ENCODE data around the gene MGAT5B.
A peak's percentile ranks its signal among the peaks of the same experiment; 100 is the strongest.
"Not testable (repeated sequence)": the region's sequence is repeated elsewhere in the genome, so short reads cannot be mapped to it uniquely, and the experiment has no call there.

Gene MGAT5B

DNA sequence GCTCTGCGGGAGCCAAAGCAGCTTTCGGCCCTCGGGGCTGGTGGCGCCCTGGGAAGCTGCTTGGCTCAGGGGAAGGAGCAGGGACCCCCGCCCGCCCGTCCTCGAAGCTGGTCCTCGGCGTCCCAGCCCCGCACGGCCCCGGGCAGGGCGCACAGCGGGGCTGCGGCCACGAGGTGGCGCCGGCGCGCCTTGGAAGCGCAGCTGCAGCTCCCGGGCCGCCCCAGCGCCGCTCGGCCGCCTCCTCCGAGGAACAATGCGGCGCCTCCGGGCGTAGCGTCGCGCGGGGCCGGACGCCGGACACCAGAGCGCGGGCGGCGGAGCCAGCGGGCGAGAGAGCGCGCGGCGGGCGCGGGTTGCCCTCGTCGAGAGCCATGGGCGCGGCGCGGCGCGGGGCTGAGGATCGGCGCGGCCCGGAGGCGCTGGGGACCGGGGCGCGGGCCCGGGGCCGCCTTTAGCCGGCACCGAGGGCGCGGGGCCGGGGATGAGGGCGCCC is at the start of gene MGAT5B:
TSS of gene MGAT5B (plus strand) at position 229 of the 493 bp plus-strand sequence. CDS start 626 bp downstream, outside the sequence.
- peak; percentile 91 for DNase-seq

- no peak for DNase-seq
Observed at GRCh38 chr17:76820039-76820438, 48.2 kb upstream of the MGAT5B start.

- DNase-seq, result no peak
Observed at GRCh38 chr17:76820561-76820960, 47.6 kb upstream of the MGAT5B start.

DNA sequence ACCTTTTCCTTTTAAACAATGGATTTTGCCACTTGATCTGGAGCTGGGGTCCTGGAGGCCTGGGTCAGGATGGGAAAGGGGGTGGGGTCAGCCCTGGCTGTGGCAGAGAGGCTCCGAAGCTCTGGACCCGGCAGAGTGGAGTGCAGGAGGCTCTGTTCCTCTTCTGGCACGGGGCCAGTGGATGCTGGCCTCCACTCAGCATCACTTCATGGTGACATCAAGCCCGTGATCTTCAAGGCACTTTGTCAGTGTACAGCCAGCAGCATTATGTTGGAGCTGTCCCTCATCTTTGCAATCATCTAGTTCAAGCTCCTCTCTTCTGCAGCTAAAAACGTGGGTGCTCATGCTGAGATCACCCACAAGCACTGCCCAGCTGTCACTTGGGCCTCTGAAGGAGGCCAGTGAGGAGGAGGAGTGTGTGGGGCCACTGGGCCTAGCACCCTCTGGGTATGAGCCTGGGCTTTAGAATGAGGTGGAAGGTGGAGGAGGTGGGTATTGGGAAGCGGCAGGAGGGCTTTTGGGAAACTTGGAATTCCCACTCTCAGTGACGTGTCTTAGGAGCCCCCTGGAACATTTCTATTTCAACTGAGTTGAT is 45.9 kb upstream of the MGAT5B start:
- DNase-seq, result no peak

- DNase-seq, result no peak
Observed at GRCh38 chr17:76824093-76824492, 44.1 kb upstream of the MGAT5B start.

DNA sequence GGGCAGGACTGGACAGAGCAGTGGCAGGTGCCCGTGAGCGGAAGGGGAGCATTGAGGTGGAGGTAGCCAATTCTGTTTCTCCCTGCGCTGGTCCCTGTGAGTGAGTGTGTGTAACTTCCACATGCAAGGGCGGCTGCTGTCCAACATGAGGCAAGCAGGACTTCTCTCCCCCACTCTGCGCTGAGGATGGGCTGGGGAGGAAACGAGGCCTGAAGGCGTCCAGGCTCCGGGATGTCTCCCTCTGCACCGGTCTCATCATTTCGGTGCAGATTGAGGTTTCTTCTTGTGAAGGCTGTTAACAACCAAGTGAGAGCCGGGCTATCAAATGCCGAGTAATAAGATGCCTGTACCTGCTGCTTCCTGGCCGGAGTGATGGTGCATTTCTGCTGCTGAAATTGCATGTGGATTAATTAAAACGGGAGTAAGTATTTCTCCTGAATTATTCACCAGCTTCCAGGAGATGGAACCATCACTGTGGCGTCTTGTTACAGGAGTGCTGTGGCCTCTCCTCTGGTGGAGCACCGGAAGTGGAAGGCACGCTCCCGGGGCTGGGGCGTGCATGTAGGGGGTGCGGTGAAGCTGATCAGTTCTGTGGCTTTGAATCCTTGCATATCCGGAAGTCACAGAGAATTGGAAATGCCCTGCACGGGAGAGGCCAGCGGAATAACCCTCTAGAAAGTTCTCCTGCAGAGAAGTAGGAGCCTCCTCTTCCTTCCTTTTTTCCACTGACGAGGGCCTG is 41.7 kb upstream of the MGAT5B start:
- no peak for DNase-seq

DNA sequence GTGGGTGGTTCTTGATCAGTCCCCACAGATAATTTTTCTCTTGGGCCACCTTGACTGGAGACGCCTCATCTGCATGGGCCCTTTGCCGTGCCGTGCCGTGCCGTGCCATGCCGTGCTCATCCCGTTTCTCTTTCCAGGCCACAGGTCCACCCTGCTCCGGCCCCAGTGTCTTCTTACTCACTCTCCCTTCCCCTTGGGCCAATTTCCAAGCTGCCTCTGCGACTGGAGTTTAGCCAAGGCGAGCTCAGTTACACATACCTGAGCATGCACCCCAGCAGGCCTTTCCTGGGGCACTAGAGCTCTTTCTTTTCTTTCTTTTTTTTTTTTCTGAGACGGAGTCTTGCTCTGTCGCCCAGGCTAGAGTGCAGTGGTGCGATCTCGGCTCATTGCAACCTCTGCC is 40.5 kb upstream of the MGAT5B start:
- DNase-seq, result no peak

- DNase-seq, result no peak
Observed at GRCh38 chr17:76830987-76831715, 37.1 kb upstream of the MGAT5B start.

- DNase-seq, result no peak
Observed at GRCh38 chr17:76833034-76833644, 35.1 kb upstream of the MGAT5B start.

DNA sequence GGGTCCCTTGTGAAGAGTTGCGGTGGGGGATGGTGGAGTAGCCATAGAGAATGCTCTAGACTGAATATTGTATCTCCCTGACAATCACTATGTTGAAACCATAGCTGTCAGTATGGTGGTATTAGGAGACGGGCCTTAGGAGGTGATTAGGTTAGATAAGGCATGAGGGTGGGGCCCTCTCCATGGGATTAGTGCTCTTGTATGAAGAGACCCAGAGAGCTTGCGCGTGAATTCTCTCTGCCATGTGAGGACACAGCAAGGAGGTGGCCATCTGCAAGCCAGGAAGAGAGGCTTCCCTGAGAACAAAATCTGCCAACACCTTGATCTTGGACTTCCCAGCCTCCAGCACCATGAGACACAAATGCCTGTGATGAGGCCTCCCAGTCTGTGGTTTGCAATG is 34.5 kb upstream of the MGAT5B start:
- DNase-seq, result peak; percentile 83

GRCh38 chr17:76834870-76835269 is 33.3 kb upstream of the MGAT5B start:
- DNase-seq, result no peak

GRCh38 chr17:76840443-76840767 is 27.8 kb upstream of the MGAT5B start:
- peak; percentile 37 for DNase-seq

- DNase-seq, result peak; percentile 60
Observed at GRCh38 chr17:76840884-76841775, 27.1 kb upstream of the MGAT5B start.

- peak; percentile 98 for DNase-seq
Observed at GRCh38 chr17:76841776-76842405, 26.3 kb upstream of the MGAT5B start.

GRCh38 chr17:76843068-76843467 is 25.1 kb upstream of the MGAT5B start:
- not testable (repeated sequence) for DNase-seq

DNA sequence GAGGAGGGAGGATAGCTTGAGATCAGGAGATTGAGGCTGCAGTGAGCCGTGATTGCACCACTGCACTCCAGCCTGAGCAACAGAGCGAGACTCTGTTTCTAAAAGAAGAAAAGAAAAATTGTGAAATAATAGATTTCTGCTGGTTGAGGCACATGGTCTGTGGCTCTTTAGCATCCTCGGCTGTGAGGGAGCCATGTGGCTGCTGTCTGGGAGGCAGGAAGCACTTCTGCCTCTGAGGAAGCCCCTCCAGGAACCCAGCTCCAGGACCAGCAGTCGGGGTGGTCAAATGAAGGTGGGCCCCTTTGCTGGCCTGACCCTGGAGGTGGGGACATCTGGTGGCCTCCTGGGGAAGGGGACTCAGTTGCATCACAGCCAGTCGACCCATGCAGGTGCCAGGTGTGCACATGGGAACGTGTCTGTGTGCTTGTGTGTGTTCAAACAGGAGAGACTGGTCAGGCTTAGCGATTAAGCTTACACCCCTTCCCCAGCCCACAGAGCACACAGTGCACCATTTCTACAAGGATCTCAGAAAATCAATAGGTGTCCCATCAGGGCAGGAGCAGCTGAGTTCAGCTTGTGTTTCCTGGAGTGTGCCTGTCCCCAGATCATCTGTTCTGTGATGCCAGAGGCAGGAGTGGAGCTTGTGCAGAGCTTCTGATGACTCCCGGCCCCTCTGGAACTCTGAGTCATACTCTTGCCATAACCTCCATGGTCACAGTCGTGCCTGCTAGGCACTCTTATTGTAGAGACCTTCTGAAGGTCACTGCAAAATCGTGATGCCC is 24.3 kb upstream of the MGAT5B start:
- DNase-seq, result no peak

DNA sequence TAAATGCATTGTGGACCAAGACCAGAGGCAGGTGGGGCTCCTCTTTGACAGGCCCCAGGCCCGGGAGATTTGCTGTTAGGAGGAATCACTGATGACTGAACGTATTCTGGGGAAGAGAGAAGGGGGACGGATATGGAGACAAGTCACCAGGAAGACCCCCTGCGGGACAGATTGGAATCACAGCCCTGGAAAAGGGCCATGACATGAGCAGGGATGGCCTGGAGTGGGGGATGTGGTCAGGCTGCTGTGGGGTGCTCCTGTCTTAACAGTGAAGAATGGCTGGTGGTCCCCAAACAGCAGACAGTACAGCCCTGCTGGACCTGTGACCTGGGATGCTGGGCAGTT is 23.7 kb upstream of the MGAT5B start:
- no peak for DNase-seq

DNA sequence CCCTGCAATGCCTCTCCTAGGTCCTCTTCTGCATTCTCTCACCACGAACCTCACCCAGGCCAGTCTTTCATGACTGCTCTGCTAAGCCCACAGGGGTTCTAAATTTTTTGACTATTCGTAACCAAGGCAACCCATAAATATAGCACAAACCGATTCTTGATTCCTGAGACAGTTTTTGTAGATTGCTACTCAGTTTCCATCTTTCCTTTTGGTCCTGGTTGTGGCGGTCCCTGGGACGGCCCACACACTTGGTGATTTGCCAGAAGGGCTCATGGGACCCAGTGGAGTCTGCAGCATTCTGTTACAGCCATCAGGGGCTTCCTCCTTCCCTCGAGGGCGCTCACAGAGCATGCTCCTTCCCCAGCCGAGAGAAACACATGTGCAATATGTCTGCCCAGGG is 23.4 kb upstream of the MGAT5B start:
- no peak for DNase-seq

DNA sequence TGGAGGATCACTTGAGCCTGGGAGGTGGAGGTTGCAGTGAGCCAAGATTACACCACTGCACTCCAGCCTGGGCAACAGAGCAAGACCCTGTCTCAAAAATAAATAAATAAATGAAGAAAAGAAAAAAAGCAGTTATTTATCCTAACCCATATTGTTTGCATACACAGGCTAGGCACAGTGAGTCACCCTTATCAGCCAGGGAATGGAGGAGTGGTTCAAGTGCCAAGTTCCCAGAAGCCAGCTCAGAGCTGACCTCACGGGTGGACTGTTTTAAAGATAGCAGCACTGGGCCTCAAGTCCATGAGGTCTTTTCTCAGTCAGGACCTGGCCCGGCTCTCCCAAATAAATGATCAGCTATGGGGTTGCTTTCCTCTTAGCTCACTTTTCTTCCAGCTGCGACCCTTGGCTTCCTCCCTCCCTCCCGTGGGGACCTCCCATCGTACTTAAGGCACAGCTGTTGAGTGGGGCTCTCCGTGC is 22.6 kb upstream of the MGAT5B start:
- no peak for DNase-seq

GRCh38 chr17:76847031-76847430 is 21.2 kb upstream of the MGAT5B start:
- no peak for DNase-seq

- no peak for DNase-seq
Observed at GRCh38 chr17:76848670-76849069, 19.5 kb upstream of the MGAT5B start.

All from NCI-H82 (cell line).